ENCODE results near the gene ZNF598. TPM values are rescaled to one million over a fixed set of nuclear protein-coding genes. Genes with fewer than 3 reads are reported as not detected.

ZNF598 gene
- total and polyA plus RNA-seq, 2 of the 13 experiments (the other 11 are each of a cell fraction or from before 2014, with no cell fraction given) = 13.5 to 14.2 TPM

DNA sequence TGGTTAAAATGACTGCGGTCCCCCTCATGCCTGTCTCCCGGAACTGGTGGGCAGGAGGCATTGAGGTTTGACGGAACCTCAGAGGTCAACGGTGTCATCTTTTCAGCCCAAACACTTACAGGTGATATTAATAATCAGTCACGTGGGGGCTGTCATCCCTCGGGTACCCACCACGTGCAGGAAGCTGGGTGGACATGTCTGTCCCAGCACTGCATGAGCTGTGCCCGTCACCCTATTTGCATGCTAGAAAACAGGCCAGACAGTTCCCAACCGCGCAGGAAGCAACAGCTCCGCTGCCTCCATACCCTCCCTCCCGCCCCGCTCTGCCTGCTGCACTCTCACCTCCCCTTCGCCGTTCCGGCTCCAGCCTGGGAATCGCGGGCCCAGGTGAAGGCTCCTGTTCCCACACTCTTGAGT is 18.5 kb downstream of the ZNF598 start (continued):
- TF ChIP-seq, protein P1, sequence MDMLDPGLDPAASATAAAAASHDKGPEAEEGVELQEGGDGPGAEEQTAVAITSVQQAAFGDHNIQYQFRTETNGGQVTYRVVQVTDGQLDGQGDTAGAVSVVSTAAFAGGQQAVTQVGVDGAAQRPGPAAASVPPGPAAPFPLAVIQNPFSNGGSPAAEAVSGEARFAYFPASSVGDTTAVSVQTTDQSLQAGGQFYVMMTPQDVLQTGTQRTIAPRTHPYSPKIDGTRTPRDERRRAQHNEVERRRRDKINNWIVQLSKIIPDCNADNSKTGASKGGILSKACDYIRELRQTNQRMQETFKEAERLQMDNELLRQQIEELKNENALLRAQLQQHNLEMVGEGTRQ (IDR thresholded peaks at IDR 0.05; ENCODE audit: low read depth, low read length) = peak; percentile 46; the same call in 1 of the 2 replicates
- TF ChIP-seq, protein P1 (CRISPR knock-in tag; IDR thresholded peaks at IDR 0.05; ENCODE audit: borderline replicate concordance) = 0 out of 2 replicates have a peak, but pooled peaks have one; percentile 14
- TF ChIP-seq ZNF687 (CRISPR knock-in tag; IDR thresholded peaks at IDR 0.05) = peak; percentile 53
- TF ChIP-seq BHLHE40 (IDR thresholded peaks at IDR 0.05; ENCODE audit: low read length) = 0 out of 2 replicates have a peak, but pooled peaks have one; percentile 19
- no peak for TF ChIP-seq SNRNP70 (IDR thresholded peaks at IDR 0.05; ENCODE audit: low read depth, low read length)
- no peak for TF ChIP-seq JUN (CRISPR knock-in tag; IDR thresholded peaks at IDR 0.05)
- no peak for TF ChIP-seq REXO4 (CRISPR knock-in tag; IDR thresholded peaks at IDR 0.05; ENCODE audit: borderline replicate concordance)
- TF ChIP-seq, protein P2, sequence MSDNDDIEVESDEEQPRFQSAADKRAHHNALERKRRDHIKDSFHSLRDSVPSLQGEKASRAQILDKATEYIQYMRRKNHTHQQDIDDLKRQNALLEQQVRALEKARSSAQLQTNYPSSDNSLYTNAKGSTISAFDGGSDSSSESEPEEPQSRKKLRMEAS (IDR thresholded peaks at IDR 0.05) = peak; percentile 51
- no peak for TF ChIP-seq SUZ12 (IDR thresholded peaks at IDR 0.05; ENCODE audit: low read depth, low read length)
- TF ChIP-seq SMARCC2 (IDR thresholded peaks at IDR 0.05) = no peak
- TF ChIP-seq ZZZ3 (CRISPR knock-in tag; IDR thresholded peaks at IDR 0.05; ENCODE audit: borderline replicate concordance) = no peak
- no peak for TF ChIP-seq PAF1 (CRISPR knock-in tag; IDR thresholded peaks at IDR 0.05)
- no peak for TF ChIP-seq MED8 (CRISPR knock-in tag; IDR thresholded peaks at IDR 0.05; ENCODE audit: insufficient replicate concordance)
- no peak for TF ChIP-seq CEBPG (CRISPR knock-in tag; IDR thresholded peaks at IDR 0.05)
- TF ChIP-seq ZNF263 (CRISPR knock-in tag; IDR thresholded peaks at IDR 0.05) = no peak
- TF ChIP-seq SSRP1 (CRISPR knock-in tag; IDR thresholded peaks at IDR 0.05) = no peak
- no peak for TF ChIP-seq NPAS2 (CRISPR knock-in tag; IDR thresholded peaks at IDR 0.05; ENCODE audit: borderline replicate concordance)
- no peak for TF ChIP-seq TOE1 (CRISPR knock-in tag; IDR thresholded peaks at IDR 0.05)
- TF ChIP-seq ZNF12 (CRISPR knock-in tag; IDR thresholded peaks at IDR 0.05) = no peak
- TF ChIP-seq ZNF660 (CRISPR knock-in tag; IDR thresholded peaks at IDR 0.05; ENCODE audit: borderline replicate concordance, low read depth) = no peak
- no peak for TF ChIP-seq KDM1A (CRISPR knock-in tag; IDR thresholded peaks at IDR 0.05)
- TF ChIP-seq ZNF619 (CRISPR knock-in tag; IDR thresholded peaks at IDR 0.05) = no peak
- TF ChIP-seq ZNF644 (CRISPR knock-in tag; IDR thresholded peaks at IDR 0.05; ENCODE audit: low read depth) = no peak
- no peak for TF ChIP-seq ZNF296 (CRISPR knock-in tag; conservative IDR thresholded peaks at IDR 0.05)
- TF ChIP-seq RXRB (CRISPR knock-in tag; IDR thresholded peaks at IDR 0.05; ENCODE audit: borderline replicate concordance) = no peak
- no peak for TF ChIP-seq FOXP4 (CRISPR knock-in tag; IDR thresholded peaks at IDR 0.05)

Data from HepG2 (cell line).